Activated naive CD8-positive, alpha-beta T cell treated with anti-CD3 and anti-CD28 coated beads for 36 hours (primary cell): ENCODE measurements around the gene TSPAN15. TPM values are rescaled to one million over a fixed set of nuclear protein-coding genes. Genes with fewer than 3 reads are reported as not detected.

ENCODE experiments used
- DNase-seq: peaks from one replicate; pipeline ENCODE4 v3.0.0; 2021
- H3K27ac Mint-ChIP-seq: one replicate; pipeline ENCODE4 v1.8.0; 2022; ENCODE audit warnings: mild to moderate bottlenecking, moderate library complexity, mixed read lengths
- H3K27me3 Mint-ChIP-seq: one replicate; pipeline ENCODE4 v1.8.0; 2022; ENCODE audit warnings: mild to moderate bottlenecking, mixed read lengths
- H3K36me3 Mint-ChIP-seq: one replicate; pipeline ENCODE4 v1.8.0; 2021; ENCODE audit warnings: mild to moderate bottlenecking, mixed read lengths
- H3K4me1 Mint-ChIP-seq: one replicate; pipeline ENCODE4 v1.8.0; 2021; ENCODE audit warnings: mixed read lengths
- H3K4me3 Mint-ChIP-seq: one replicate; pipeline ENCODE4 v1.8.0; 2022; ENCODE audit warnings: mild to moderate bottlenecking, moderate library complexity, mixed read lengths
- H3K9me3 Mint-ChIP-seq: one replicate; pipeline ENCODE4 v1.8.0; 2022; ENCODE audit warnings: mixed read lengths
- total RNA-seq, 2 experiments: library from RNA; stranded (reverse); gene quantifications; one replicate each; pipeline ENCODE4 v1.2.3, GENCODE V29; 2021

The TSPAN15 gene
- total RNA-seq, 2 experiments from 2014 or later, result 0.60 to 0.66 TPM

DNA sequence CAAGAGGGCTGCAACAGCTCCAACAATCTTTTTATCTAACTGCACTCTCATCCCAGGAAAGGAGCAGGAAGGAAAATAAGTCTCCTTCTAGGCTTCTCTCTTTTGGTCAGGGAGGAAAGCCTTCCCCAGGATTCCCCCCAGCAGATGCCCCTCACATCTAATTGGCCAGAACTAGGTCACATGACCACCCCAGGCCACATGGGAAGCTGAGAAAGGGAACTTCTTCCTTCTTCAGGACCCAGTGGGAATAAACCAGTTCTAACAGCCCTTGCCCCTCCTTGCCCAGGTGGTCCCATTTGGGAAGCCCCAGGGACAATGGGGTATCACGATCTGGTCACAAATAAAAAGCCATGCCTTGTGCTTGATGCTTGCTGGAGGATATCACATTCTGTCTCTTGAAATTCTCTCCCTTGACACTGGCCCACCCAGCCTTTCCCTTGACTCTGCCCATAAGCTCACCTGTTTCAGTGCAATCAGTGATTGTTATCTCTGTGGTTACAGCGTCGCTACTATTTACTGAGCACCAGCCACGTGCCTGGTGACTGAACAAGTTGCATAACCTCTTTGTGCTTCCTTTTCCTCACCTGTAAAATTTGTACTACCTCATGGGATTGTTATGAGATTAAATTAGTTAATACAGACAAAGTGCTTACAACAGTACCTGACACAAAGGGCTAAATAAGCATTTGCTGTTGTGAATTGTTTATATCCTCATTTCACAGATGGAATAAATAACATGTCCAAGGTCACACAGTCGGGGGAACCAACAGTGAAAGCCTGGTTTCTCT lies 25.6 kb upstream of the TSPAN15 start:
- Mint-ChIP-seq H3K27ac (no peak overlapping the region), H3K9me3 (no peaks in the 10 kb centered on the region), H3K27me3 (no peaks in the 10 kb centered on the region), H3K4me3 (no peak overlapping the region), H3K36me3 (no peaks in the 10 kb centered on the region), H3K4me1 (peaks cover 33% of the 10 kb centered on the region)
- no peak for DNase-seq

DNA sequence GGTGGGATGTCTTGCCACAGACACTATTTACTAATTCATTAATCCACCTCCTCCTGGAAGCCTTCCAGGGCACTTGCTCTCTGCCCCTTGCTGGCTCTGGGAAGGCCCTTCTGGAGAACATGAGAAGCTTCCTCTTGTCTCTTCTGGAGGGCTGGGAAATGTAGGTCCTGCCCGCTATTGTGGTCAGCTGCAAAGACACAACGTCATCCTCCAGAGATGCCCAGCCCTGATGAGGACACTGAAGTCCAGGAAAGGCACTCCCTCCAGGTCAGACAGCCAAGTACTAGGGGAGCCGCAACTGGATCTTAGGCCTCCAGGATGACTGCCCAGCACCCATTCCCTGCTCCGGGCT lies 24.9 kb upstream of the TSPAN15 start:
- DNase-seq, result no peak
- H3K9me3 Mint-ChIP-seq, result no peaks in the 10 kb centered on the region
- H3K36me3 Mint-ChIP-seq, result no peaks in the 10 kb centered on the region
- no peak overlapping the region for H3K27ac Mint-ChIP-seq
- H3K4me3 Mint-ChIP-seq, result no peak overlapping the region
- no peaks in the 10 kb centered on the region for H3K27me3 Mint-ChIP-seq
- H3K4me1 Mint-ChIP-seq, result peaks cover 33% of the 10 kb centered on the region

DNA sequence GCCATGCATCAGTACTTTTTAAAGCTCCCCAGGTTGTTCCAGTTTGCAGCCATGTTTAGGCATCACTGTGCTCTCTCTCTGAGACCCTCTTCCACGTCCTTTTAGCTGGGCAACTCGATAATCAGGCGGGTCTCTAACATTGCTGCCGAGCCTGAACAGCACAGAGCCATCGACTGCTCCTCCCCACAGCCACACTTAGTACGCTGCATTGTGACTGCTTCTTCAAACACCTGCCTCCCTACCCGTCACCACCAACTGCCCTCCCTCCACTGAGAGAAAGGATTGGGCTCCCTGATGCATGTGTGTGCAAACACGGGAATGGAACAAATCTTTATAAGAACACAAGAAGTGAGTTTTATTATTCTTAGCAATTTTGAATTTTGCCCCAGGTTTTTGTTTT lies 23.1 kb upstream of the TSPAN15 start:
- Mint-ChIP-seq H3K4me1 (peaks cover 33% of the 10 kb centered on the region), H3K27me3 (no peaks in the 10 kb centered on the region), H3K4me3 (no peak overlapping the region), H3K36me3 (no peaks in the 10 kb centered on the region), H3K27ac (no peak overlapping the region), H3K9me3 (no peaks in the 10 kb centered on the region)
- DNase-seq, result no peak

DNA sequence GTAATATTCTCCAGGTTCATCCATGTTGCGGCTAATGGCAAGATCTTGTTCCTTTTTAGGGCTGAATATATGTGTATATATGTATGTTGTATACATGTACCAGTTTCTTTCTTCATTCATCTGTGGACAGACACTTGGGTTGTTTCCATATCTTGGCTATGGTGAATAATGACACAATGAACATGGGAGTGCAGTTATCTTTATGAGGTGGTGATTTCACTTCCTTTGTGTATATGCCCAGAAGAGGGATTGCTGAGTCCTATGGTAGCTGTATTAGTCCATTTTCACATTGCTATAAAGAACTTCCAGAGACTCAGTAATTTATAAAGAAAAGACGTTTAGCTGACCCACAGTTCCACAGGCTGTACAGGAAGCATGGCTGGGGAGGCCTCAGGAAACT lies 17.1 kb upstream of the TSPAN15 start:
- no peak overlapping the region for H3K27ac Mint-ChIP-seq
- no peak for DNase-seq
- no peak overlapping the region for H3K4me3 Mint-ChIP-seq
- no peaks in the 10 kb centered on the region for H3K27me3 Mint-ChIP-seq
- H3K4me1 Mint-ChIP-seq, result no peaks in the 10 kb centered on the region
- H3K9me3 Mint-ChIP-seq, result no peaks in the 10 kb centered on the region
- H3K36me3 Mint-ChIP-seq, result no peaks in the 10 kb centered on the region

DNA sequence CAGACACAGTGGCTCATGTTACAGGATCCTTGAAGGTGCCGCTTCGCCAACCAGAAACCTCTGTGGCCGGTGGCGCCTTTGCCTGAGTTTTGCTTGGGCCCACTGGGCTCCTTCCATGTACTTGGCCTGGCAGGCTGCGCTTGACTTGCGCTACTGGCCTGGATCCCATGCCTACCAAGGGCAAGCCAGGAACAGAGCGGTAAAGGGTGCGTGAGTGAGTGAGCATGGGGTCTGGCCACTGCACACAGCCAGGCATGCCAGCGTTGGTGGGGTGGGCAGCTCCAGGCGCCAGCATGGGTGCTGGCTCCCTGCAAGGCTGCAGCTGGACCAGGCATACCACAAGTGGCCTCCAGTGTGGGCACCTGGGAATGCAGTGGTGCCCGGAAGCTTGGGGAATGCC lies 16.3 kb upstream of the TSPAN15 start:
- Mint-ChIP-seq H3K4me1 (no peaks in the 10 kb centered on the region), H3K27ac (no peak overlapping the region), H3K27me3 (no peaks in the 10 kb centered on the region), H3K4me3 (no peak overlapping the region), H3K9me3 (no peaks in the 10 kb centered on the region), H3K36me3 (no peaks in the 10 kb centered on the region)
- no peak for DNase-seq

DNA sequence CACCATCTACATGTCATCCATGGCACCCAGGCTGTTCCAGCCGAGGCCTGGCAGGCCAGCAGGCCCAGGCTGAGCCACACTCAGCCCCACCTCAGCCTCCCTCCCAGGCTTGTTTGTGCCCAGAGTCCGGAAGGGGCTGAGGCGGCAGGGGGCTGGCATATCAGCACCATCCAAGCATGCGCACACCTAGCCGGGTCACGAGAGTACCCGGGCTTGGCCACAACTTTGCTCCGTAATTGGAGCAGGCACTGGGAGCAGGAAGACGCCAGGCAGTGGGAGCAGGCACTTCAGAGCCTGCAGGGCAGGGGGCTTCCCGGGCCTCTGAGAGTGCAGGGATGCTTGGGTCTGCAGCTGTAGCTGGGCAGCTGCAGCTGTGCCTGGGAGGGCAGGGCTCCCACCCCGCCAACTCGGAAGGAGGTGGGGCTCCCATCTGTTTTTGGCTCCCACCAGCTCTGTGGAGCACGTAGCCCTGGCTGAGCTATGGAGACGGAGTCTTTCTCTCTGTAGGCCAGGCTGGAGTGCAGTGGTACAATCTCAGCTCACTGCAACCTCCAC lies 15.2 kb upstream of the TSPAN15 start:
- Mint-ChIP-seq H3K36me3 (no peaks in the 10 kb centered on the region), H3K9me3 (no peaks in the 10 kb centered on the region), H3K27ac (no peak overlapping the region), H3K27me3 (no peaks in the 10 kb centered on the region), H3K4me3 (no peak overlapping the region), H3K4me1 (no peaks in the 10 kb centered on the region)
- no peak for DNase-seq

DNA sequence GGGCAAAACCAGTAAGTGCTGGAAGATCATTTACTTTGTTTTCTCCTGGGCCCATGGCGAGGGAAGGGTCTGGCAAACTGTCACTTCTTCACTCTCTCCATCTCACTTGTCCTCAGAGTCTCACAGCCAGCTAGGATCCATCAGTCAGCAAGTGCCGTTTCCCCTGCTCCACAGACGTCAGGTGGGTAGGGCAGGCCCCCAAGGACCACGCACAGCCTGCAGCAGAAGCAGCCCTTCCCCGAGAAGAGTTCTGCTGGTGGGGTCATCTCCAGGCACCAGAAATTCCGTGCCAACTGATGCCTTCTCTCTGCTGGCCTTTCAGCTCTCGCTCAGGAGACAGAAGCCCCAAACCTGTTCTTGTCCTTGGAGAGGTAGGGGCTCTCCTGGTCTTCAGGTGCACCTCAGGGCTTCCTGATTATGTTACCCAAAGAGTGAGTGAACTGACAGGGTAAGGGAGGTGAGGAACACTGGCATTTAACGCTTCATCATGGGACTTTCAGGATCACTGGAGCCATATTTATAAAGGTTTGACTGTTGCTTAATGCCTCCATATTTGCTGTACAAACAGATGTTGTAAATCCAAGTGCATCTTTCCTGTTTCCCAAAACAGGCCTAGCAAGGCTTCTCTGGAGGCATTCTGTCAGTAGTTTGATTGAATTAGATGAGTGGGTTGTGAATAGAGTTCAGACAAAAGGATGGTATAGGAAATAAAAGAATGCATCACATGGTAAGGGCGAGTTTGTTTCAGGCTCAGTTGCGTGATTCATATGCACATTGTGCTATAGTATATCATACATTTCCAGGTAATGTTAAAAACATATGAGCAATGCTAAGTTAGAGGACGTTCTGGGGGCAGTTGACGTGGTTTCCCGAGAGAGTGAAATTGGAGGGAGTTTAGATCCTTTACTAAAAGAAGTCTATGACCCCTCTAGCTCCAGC lies 13.7 kb upstream of the TSPAN15 start:
- no peak for DNase-seq
- no peaks in the 10 kb centered on the region for H3K27me3 Mint-ChIP-seq
- H3K36me3 Mint-ChIP-seq, result no peaks in the 10 kb centered on the region
- H3K4me3 Mint-ChIP-seq, result no peak overlapping the region
- H3K9me3 Mint-ChIP-seq, result no peaks in the 10 kb centered on the region
- no peak overlapping the region for H3K27ac Mint-ChIP-seq
- H3K4me1 Mint-ChIP-seq, result no peaks in the 10 kb centered on the region

DNA sequence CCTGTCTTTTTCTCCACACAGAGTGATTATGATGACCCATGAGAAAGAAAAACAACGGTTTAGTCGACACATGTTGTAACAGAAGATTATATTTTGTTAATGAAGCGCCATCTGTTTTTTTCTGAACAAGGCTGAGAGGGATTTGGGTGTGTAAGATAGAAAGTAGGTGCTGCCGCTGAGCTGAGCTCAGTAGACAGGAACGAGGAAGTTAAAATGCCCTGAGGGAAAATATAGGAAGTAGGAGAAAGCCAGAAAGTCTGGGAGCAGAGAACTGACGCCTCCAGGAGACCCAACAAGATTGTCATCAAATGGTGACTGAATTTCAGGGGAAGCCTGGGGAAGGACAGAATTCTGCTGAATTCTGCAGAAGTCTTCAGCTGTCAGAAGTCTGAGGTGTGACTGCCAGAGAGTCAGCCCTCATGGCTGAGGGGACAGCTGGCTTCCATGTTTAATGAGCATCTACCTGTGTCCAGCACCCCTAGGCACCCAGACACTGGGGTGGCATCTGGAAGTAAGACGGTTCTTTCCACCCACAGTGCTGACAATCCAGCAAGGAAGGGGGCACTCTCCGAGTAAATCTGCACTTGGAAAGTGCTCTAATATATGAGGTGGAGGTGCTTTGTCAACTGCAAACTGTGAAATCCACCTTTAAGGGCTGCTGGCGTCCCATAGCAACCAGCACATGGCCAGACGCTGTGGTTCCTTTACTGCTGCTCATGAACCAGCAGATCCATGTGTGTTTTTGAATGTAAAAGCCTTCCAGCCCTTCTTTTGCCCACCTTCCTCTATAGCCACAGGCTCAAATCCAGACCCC lies 12.5 kb upstream of the TSPAN15 start:
- no peak for DNase-seq
- H3K9me3 Mint-ChIP-seq, result no peaks in the 10 kb centered on the region

DNA sequence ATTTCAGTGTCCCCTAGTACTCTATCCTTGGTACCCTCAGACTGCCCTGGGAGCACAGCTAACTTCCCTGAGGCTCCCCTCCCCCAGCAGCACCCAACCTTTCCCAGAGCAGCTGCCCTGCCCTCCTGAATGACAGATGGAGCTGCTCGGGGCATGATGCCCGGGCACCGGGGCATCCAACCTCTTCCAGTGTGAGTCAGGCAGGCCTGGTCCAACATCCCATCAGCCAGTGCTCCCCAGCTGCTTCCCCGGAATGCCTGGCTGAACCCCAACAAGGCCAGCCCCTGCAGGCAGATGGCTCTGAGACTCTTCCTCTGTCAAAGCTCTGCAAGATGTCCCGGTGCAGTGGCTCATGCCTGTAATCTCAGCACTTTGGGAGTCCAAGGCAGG lies 11.9 kb upstream of the TSPAN15 start:
- no peaks in the 10 kb centered on the region for H3K4me1 Mint-ChIP-seq
- H3K4me3 Mint-ChIP-seq, result no peak overlapping the region
- DNase-seq, result no peak
- no peaks in the 10 kb centered on the region for H3K36me3 Mint-ChIP-seq
- no peaks in the 10 kb centered on the region for H3K27me3 Mint-ChIP-seq
- H3K9me3 Mint-ChIP-seq, result no peaks in the 10 kb centered on the region
- no peak overlapping the region for H3K27ac Mint-ChIP-seq

More for the DNA sequence above, 12.5 kb upstream of the TSPAN15 start:
- no peaks in the 10 kb centered on the region for H3K36me3 Mint-ChIP-seq
- H3K4me1 Mint-ChIP-seq, result no peaks in the 10 kb centered on the region
- no peak overlapping the region for H3K4me3 Mint-ChIP-seq
- H3K27ac Mint-ChIP-seq, result no peak overlapping the region
- no peaks in the 10 kb centered on the region for H3K27me3 Mint-ChIP-seq

DNA sequence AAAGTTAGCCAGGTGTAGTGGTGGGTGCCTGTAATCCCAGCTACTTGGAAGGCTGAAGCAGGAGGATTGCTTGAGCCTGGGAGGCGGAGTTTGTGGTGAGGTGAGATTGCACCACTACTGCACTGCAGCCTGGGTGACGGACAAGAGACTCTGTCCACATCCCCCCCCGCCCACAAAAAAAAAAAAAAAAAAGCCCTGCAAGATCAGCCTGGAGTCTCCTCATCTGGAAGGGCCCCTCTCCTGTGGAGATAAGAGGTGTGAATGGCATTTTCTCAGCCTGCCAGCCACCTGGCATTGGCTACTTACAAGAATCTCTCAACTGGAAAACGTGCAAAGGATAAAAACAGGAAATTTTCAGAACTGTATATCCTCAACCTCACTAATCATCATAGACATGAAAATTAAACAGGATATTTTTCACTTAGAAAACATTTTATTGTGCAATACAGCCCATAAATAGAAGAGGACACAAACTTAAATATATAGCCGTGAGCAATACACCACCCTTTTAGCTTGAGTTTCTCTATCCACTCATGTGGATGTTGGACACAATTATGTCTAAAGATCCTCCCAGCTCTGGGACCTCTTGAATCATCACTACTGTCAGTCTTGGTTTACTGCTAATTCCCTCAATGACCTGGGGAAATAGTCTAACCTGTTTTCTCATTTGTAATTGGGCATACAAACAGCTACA lies 11.3 kb upstream of the TSPAN15 start:
- Mint-ChIP-seq H3K4me3 (no peak overlapping the region), H3K27ac (no peak overlapping the region), H3K4me1 (no peaks in the 10 kb centered on the region), H3K9me3 (no peaks in the 10 kb centered on the region), H3K36me3 (no peaks in the 10 kb centered on the region), H3K27me3 (no peaks in the 10 kb centered on the region)
- no peak for DNase-seq

DNA sequence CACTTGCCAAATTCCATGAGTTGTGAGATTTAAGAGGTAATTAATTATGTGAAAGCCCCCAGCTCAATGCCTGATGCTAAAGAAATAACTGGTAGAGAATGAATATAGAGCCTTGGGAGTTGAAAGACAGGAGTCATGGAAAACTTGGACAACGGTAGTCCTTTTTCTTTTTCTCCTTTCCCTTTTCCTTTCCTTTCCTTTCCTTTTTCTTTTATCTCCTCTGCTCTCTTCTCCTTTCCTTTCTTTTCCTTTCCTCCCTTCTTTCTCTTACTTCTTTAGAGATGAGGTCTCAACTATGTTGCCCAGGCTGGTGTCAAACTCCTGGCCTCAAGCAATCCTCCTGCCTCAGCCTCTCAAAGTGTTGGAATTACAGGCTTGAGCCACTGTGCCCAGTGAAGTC lies 7.9 kb upstream of the TSPAN15 start:
- Mint-ChIP-seq H3K27me3 (no peaks in the 10 kb centered on the region), H3K27ac (no peak overlapping the region), H3K4me1 (no peaks in the 10 kb centered on the region), H3K36me3 (no peaks in the 10 kb centered on the region), H3K9me3 (no peaks in the 10 kb centered on the region), H3K4me3 (no peak overlapping the region)
- no peak for DNase-seq

DNA sequence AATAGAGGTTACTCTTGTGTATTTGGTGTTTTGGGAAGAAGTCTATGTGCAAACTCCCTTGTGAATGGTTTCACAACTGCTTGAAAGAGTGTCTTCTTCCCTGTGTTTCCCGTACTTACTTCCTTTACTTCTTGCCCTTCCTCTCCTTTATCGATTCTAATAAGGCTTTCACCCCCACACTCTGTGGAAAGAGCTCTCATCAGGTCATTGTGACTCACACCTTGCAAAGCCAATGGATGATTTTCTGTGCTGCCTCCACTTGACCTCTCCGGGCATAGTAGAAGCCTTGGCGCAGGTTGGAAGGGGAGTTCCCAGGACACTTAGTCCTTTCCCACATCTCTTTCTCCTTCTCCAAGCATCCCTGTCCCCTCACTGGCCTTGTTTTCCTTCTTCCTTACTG lies 6.2 kb upstream of the TSPAN15 start:
- H3K27me3 Mint-ChIP-seq, result no peaks in the 10 kb centered on the region
- no peak overlapping the region for H3K27ac Mint-ChIP-seq
- no peak for DNase-seq
- no peaks in the 10 kb centered on the region for H3K36me3 Mint-ChIP-seq
- H3K4me3 Mint-ChIP-seq, result no peak overlapping the region
- H3K4me1 Mint-ChIP-seq, result no peaks in the 10 kb centered on the region
- H3K9me3 Mint-ChIP-seq, result no peaks in the 10 kb centered on the region

DNA sequence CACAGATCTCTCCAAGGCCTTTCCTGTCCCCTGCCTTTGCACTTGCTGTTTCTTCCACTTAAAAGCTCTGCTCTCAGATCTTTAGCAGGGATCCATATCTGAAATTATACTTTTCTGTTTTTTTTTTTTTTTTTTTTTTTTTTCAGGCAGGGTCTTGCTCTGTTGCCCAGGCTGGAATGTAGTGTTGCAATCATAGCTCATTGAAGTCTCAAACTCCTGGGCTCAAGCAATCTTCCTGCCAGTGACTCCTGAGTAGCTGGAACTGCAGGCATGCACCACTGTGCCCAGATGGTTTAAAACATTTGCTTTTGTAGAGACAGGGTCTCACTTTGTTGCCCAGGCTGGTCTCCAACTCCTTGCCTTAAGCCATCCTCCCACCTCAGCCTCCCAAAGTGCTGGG lies 5.0 kb upstream of the TSPAN15 start:
- peaks cover 3% of the 10 kb centered on the region for H3K4me1 Mint-ChIP-seq

DNA sequence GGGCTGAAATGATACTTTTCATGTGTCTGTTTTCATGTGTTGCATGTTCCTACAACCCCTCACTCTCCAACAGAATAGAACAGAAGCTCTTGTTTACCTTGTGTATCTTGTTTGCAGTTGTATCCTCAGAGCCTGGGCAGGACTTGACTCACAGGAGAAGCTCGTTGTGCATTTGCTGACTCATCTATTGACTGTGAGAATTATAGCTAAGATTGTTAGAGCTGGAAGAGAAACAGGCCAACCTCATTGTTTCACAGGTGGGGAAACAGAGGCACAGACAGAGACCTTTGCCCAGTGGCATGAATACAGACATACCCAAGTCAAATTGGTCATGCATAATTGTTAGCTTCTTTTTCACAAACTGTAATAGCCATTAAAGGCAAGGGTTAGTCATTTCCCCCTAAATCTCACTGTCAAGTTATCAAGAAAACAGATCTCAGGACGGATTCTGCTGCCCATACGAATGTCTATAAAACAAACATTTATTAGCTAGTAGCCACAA lies 4.6 kb upstream of the TSPAN15 start:
- peaks cover 3% of the 10 kb centered on the region for H3K4me1 Mint-ChIP-seq
- no peak for DNase-seq
- no peaks in the 10 kb centered on the region for H3K27me3 Mint-ChIP-seq
- H3K9me3 Mint-ChIP-seq, result no peaks in the 10 kb centered on the region
- no peaks in the 10 kb centered on the region for H3K36me3 Mint-ChIP-seq
- no peak overlapping the region for H3K27ac Mint-ChIP-seq
- H3K4me3 Mint-ChIP-seq, result no peak overlapping the region

More for the DNA sequence above, 5.0 kb upstream of the TSPAN15 start:
- H3K9me3 Mint-ChIP-seq, result no peaks in the 10 kb centered on the region
- no peak overlapping the region for H3K4me3 Mint-ChIP-seq
- no peak for DNase-seq
- H3K27ac Mint-ChIP-seq, result no peak overlapping the region
- no peaks in the 10 kb centered on the region for H3K36me3 Mint-ChIP-seq
- no peaks in the 10 kb centered on the region for H3K27me3 Mint-ChIP-seq
